NCI-H345 (cell line): Measurements from ENCODE around the gene HTR2C.
"Not testable (repeated sequence)": the region's sequence is repeated elsewhere in the genome, so short reads cannot be mapped to it uniquely, and the experiment has no call there.

Experiments
- DNase-seq: peaks from one replicate; lab custom pipeline; 2025; lab: John Stamatoyannopoulos, UW

HTR2C gene

GRCh38 chrX:114715096-114715495, 131.2 kb downstream of the HTR2C start:
- no peak for DNase-seq

GRCh38 chrX:114717921-114718320, 134.0 kb downstream of the HTR2C start:
- no peak for DNase-seq

- DNase-seq: no peak
Observed at GRCh38 chrX:114766541-114766940, 182.7 kb downstream of the HTR2C start.

- no peak for DNase-seq
Observed at GRCh38 chrX:114774691-114775090, 190.8 kb downstream of the HTR2C start.

- no peak for DNase-seq
Observed at GRCh38 chrX:114782925-114783324, 199.0 kb downstream of the HTR2C start.

GRCh38 chrX:114787061-114787460, 203.2 kb downstream of the HTR2C start:
- DNase-seq: no peak

GRCh38 chrX:114797494-114797893, 213.6 kb downstream of the HTR2C start:
- no peak for DNase-seq

- no peak for DNase-seq
Observed at GRCh38 chrX:114798907-114799306, 215.0 kb downstream of the HTR2C start.

- DNase-seq: no peak
Observed at GRCh38 chrX:114800719-114801118, 216.8 kb downstream of the HTR2C start.

GRCh38 chrX:114819509-114819908, 235.6 kb downstream of the HTR2C start:
- DNase-seq: no peak

- no peak for DNase-seq
Observed at GRCh38 chrX:114841051-114841450, 257.2 kb downstream of the HTR2C start.

GRCh38 chrX:114842181-114842580, 258.3 kb downstream of the HTR2C start:
- DNase-seq: no peak

GRCh38 chrX:114889481-114889880, 305.6 kb downstream of the HTR2C start:
- DNase-seq: no peak

- no peak for DNase-seq
Observed at GRCh38 chrX:114903618-114904017, 319.7 kb downstream of the HTR2C start.

GRCh38 chrX:114905251-114905650, 321.4 kb downstream of the HTR2C start:
- no peak for DNase-seq

GRCh38 chrX:114906984-114907510, 323.2 kb downstream of the HTR2C start:
- DNase-seq: no peak

GRCh38 chrX:114924423-114924822, 340.5 kb downstream of the HTR2C start:
- DNase-seq: no peak

GRCh38 chrX:114924856-114925255, 341.0 kb downstream of the HTR2C start:
- no peak for DNase-seq

GRCh38 chrX:114930227-114930626, 346.3 kb downstream of the HTR2C start:
- no peak for DNase-seq

- DNase-seq: no peak
Observed at GRCh38 chrX:114932550-114932949, 348.7 kb downstream of the HTR2C start.

- not testable (repeated sequence) for DNase-seq
Observed at GRCh38 chrX:114933291-114933690, 349.4 kb downstream of the HTR2C start.

GRCh38 chrX:114937090-114937489, 353.2 kb downstream of the HTR2C start:
- DNase-seq: not testable (repeated sequence)

GRCh38 chrX:114952696-114953095, 368.8 kb downstream of the HTR2C start:
- DNase-seq: no peak
